Measurements from ENCODE around the gene LEMD1. TPM values are rescaled to one million over a fixed set of nuclear protein-coding genes. Genes with fewer than 3 reads are reported as not detected.

The LEMD1 gene
- total and polyA plus RNA-seq, 8 donors = 0.95 to 3.7 (median 1.7) TPM; not detected in 5

- Histone ChIP-seq H3K9me3 (no peaks in the 10 kb centered on the region), H3K27me3 (peaks cover 0 to 3% (median 0%) of the 10 kb centered on the region in 3 donors), H3K27ac (no peak within 1 kb of the TSS), H3K4me3 (no peak within 1 kb of the TSS), H3K36me3 (no peaks in the 10 kb centered on the region), H3K4me1 (peaks cover 0 to 29% (median 19%) of the 10 kb centered on the region in 4 donors)
- intact Hi-C loops (cut with DNase I; ENCODE audit: low total_unique reads) = no loop called here
- peak in 1 of 2 donors; percentile 88 for DNase-seq
- WGBS, 5 donors = 61 to 74% (median 70%) methylated on average over 19 to 20 of the region's 20 CpGs
- TF ChIP-seq CTCF (IDR thresholded peaks at IDR 0.05) (no peak), POLR2AphosphoS5 (IDR thresholded peaks at IDR 0.05) (no peak), POLR2A (IDR thresholded peaks at IDR 0.05) (no peak), EP300 (IDR thresholded peaks at IDR 0.05) (no peak)
These were observed 65.3 kb downstream of the LEMD1 start, which contains the start of gene KLHDC8A for GRCh38 chr1:205356440-205357139. TSS of gene KLHDC8A (minus strand) at chr1:205356922. CDS start at chr1:205343604, 13,318 bp downstream.

- Histone ChIP-seq H3K36me3 (no peaks in the 10 kb centered on the region), H3K4me3 (no peak overlapping the region), H3K27ac (peak overlapping the region in 4 of 5 donors; percentile 3 to 58 (median 44)), H3K9me3 (no peaks in the 10 kb centered on the region), H3K4me1 (peaks cover 0 to 25% (median 19%) of the 10 kb centered on the region in 4 donors), H3K27me3 (peaks cover 0 to 11% (median 0%) of the 10 kb centered on the region in 3 donors)
- intact Hi-C loops (cut with DNase I; ENCODE audit: low total_unique reads) = no loop called here
- peak; percentile 77 to 94 for DNase-seq
- WGBS, 5 donors = 24 to 41% (median 37%) methylated on average over 3 of the region's 3 CpGs
- no peak for TF ChIP-seq CTCF (IDR thresholded peaks at IDR 0.05)
- TF ChIP-seq POLR2AphosphoS5 (IDR thresholded peaks at IDR 0.05) = peak in 2 of 3 donors; percentile 75 to 94
These were observed 66.8 kb downstream of the LEMD1 start for GRCh38 chr1:205355075-205355453.

GRCh38 chr1:205354259-205355074 is 67.4 kb downstream of the LEMD1 start:
- Histone ChIP-seq H3K27ac (peak overlapping the region in 4 of 5 donors; percentile 3 to 58 (median 44)), H3K36me3 (no peaks in the 10 kb centered on the region), H3K4me1 (peaks cover 0 to 22% (median 17%) of the 10 kb centered on the region in 4 donors), H3K9me3 (no peaks in the 10 kb centered on the region), H3K27me3 (peaks cover 0 to 17% (median 0%) of the 10 kb centered on the region in 3 donors), H3K4me3 (no peak overlapping the region)
- 19 to 31% (median 20%) methylated on average over 5 of the region's 5 CpGs for WGBS, 5 donors
- intact Hi-C loops (cut with DNase I; ENCODE audit: low total_unique reads) = loop anchor here (5.0 kb wide), 1 partner anchor 133 kb away; no protein-coding TSS in a partner anchor
- peak; percentile 74 to 87 for DNase-seq
- TF ChIP-seq CTCF (IDR thresholded peaks at IDR 0.05) = peak in 5 of 7 experiments; percentile 51 to 84 (median 82)
- no peak for TF ChIP-seq POLR2AphosphoS5 (IDR thresholded peaks at IDR 0.05)
- no peak for TF ChIP-seq EP300 (IDR thresholded peaks at IDR 0.05)
- no peak for TF ChIP-seq POLR2A (IDR thresholded peaks at IDR 0.05)

GRCh38 chr1:205353612-205354011 is 68.2 kb downstream of the LEMD1 start:
- 42 to 58% (median 48%) methylated on average over 6 of the region's 6 CpGs for WGBS, 5 donors
- TF ChIP-seq POLR2A (IDR thresholded peaks at IDR 0.05) = no peak
- TF ChIP-seq EP300 (IDR thresholded peaks at IDR 0.05) = no peak
- H3K36me3 ChIP-seq = no peaks in the 10 kb centered on the region
- no peak overlapping the region for H3K4me3 ChIP-seq
- peaks cover 0 to 25% (median 0%) of the 10 kb centered on the region in 3 donors for H3K27me3 ChIP-seq
- no peak for DNase-seq
- intact Hi-C loops (cut with DNase I; ENCODE audit: low total_unique reads) = loop anchor here (5.0 kb wide), 1 partner anchor 134 kb away; no protein-coding TSS in a partner anchor
- H3K9me3 ChIP-seq = no peaks in the 10 kb centered on the region
- no peak overlapping the region for H3K27ac ChIP-seq
- H3K4me1 ChIP-seq = peaks cover 0 to 22% (median 17%) of the 10 kb centered on the region in 4 donors

Data from stomach (tissue), 9 donors.